PC-9 (cell line): ENCODE data around the gene DHRSX.

Experiments used
- CTCF ChIP-seq: fragments of 200-600 bp; sonication (generic); conservative IDR thresholded peaks from 2 replicates; pipeline ENCODE4 v1.6.1; 2017; ENCODE audit warnings: mixed run types, antibody characterized with exemption, mild to moderate bottlenecking, moderate library complexity
- EZH2 ChIP-seq: fragments of 200-600 bp; sonication (generic); IDR thresholded peaks from 2 replicates; pipeline ENCODE4 v1.8.0; 2017; ENCODE audit warnings: antibody characterized with exemption, low read depth

- TF ChIP-seq CTCF (no peak), EZH2 (no peak)
Observed at GRCh38 chrX:2513121-2513664, 12.4 kb upstream of the DHRSX start.
